CD4-positive, alpha-beta T cell treated with Interleukin-6 for 4 hours (primary cell): ENCODE data around the gene SLC8A2.
"Not testable (repeated sequence)": the region's sequence is repeated elsewhere in the genome, so short reads cannot be mapped to it uniquely, and the experiment has no call there.

Source experiments
- DNase-seq: peaks from one replicate; pipeline ENCODE4 v3.0.0-alpha.2; 2020; ENCODE audit warnings: mixed read lengths

Gene SLC8A2

GRCh38 chr19:47486900-47487299 is 15.2 kb upstream of the SLC8A2 start:
- DNase-seq: no peak

GRCh38 chr19:47486220-47486619 is 14.5 kb upstream of the SLC8A2 start:
- DNase-seq: not testable (repeated sequence)

GRCh38 chr19:47485210-47485609 is 13.5 kb upstream of the SLC8A2 start:
- DNase-seq: no peak

- peak; percentile 88 for DNase-seq
These were observed 12.4 kb upstream of the SLC8A2 start, which contains the start of gene KPTN for GRCh38 chr19:47483800-47484690. TSS of gene KPTN (minus strand) at chr19:47484219. CDS start at chr19:47484160, 59 bp downstream.

- DNase-seq: no peak
These were observed 11.5 kb upstream of the SLC8A2 start for GRCh38 chr19:47483200-47483599.

GRCh38 chr19:47481460-47482052 is 9.9 kb upstream of the SLC8A2 start:
- no peak for DNase-seq

- no peak for DNase-seq
These were observed 9.0 kb upstream of the SLC8A2 start for GRCh38 chr19:47480658-47481057.

- no peak for DNase-seq
These were observed 8.2 kb upstream of the SLC8A2 start for GRCh38 chr19:47479701-47480503.

GRCh38 chr19:47476438-47476972 is 4.8 kb upstream of the SLC8A2 start:
- no peak for DNase-seq

GRCh38 chr19:47475465-47475864 is 3.8 kb upstream of the SLC8A2 start:
- DNase-seq: no peak

GRCh38 chr19:47473336-47473735 is 1.6 kb upstream of the SLC8A2 start:
- no peak for DNase-seq

GRCh38 chr19:47471381-47471732 is 336 bp downstream of the SLC8A2 start:
- DNase-seq: no peak

- no peak for DNase-seq
These were observed 1.1 kb downstream of the SLC8A2 start for GRCh38 chr19:47470447-47471195.

- DNase-seq: no peak
These were observed 2.0 kb downstream of the SLC8A2 start for GRCh38 chr19:47469719-47470118.

- DNase-seq: no peak
These were observed 2.4 kb downstream of the SLC8A2 start for GRCh38 chr19:47469363-47469700.

GRCh38 chr19:47467914-47468313 is 3.8 kb downstream of the SLC8A2 start:
- DNase-seq: no peak

- no peak for DNase-seq
These were observed 5.7 kb downstream of the SLC8A2 start for GRCh38 chr19:47465957-47466356.

GRCh38 chr19:47464675-47465419 is 6.8 kb downstream of the SLC8A2 start:
- DNase-seq: no peak

GRCh38 chr19:47461876-47462275 is 9.8 kb downstream of the SLC8A2 start:
- DNase-seq: no peak

GRCh38 chr19:47459477-47459876 is 12.2 kb downstream of the SLC8A2 start:
- DNase-seq: no peak

- no peak for DNase-seq
These were observed 13.0 kb downstream of the SLC8A2 start for GRCh38 chr19:47458672-47459071.
